Eye (tissue), 1 donor: ENCODE results near the gene MNX1.

ENCODE experiments used
- DNase-seq: peaks from one replicate; pipeline ENCODE4 v3.0.0-alpha.2; 2015

MNX1 gene

GRCh38 chr7:157014635-157015555 is 4.4 kb upstream of the MNX1 start:
- DNase-seq = no peak

- DNase-seq = no peak
Measured at GRCh38 chr7:157013602-157014549, 3.4 kb upstream of the MNX1 start.

GRCh38 chr7:157013101-157013500 is 2.6 kb upstream of the MNX1 start:
- DNase-seq = no peak

- no peak for DNase-seq
Measured at GRCh38 chr7:157012113-157012547, 1.7 kb upstream of the MNX1 start.

- DNase-seq = peak; percentile 37
Measured at GRCh38 chr7:157011333-157012112, 1.1 kb upstream of the MNX1 start.

- DNase-seq = no peak
Measured at GRCh38 chr7:157009778-157010587, 480 bp downstream of the MNX1 start.

- peak; percentile 60 for DNase-seq
Measured at GRCh38 chr7:157009170-157009777, 1.2 kb downstream of the MNX1 start.

GRCh38 chr7:157008206-157009169 is 2.0 kb downstream of the MNX1 start:
- no peak for DNase-seq

- no peak for DNase-seq
Measured at GRCh38 chr7:157007470-157008066, 2.9 kb downstream of the MNX1 start.

- DNase-seq = no peak
Measured at GRCh38 chr7:157006829-157007469, 3.5 kb downstream of the MNX1 start.

- no peak for DNase-seq
Measured at GRCh38 chr7:157006205-157006747, 4.2 kb downstream of the MNX1 start.

GRCh38 chr7:157005456-157006204 is 4.8 kb downstream of the MNX1 start:
- DNase-seq = peak; percentile 45

- DNase-seq = peak; percentile 48
Measured at GRCh38 chr7:157004521-157005455, 5.7 kb downstream of the MNX1 start.

GRCh38 chr7:157003756-157004520 is 6.5 kb downstream of the MNX1 start:
- DNase-seq = peak; percentile 73

GRCh38 chr7:157003445-157003755 is 7.1 kb downstream of the MNX1 start:
- no peak for DNase-seq

GRCh38 chr7:157002819-157003421 is 7.5 kb downstream of the MNX1 start:
- peak; percentile 66 for DNase-seq
